Activated CD4-positive, alpha-beta T cell treated with anti-CD3 and anti-CD28 coated beads for 48 hours (primary cell): ENCODE results near the gene SMOC2.

Experiments used
- DNase-seq: peaks from one replicate; pipeline ENCODE4 v3.0.0-alpha.2; 2020

SMOC2 gene

GRCh38 chr6:168415993-168416530 lies 24.9 kb upstream of the SMOC2 start:
- DNase-seq: no peak

GRCh38 chr6:168416531-168416930 lies 24.5 kb upstream of the SMOC2 start:
- DNase-seq: no peak

- no peak for DNase-seq
Observed at GRCh38 chr6:168417191-168417590, 23.8 kb upstream of the SMOC2 start.

GRCh38 chr6:168417679-168418557 lies 23.1 kb upstream of the SMOC2 start:
- DNase-seq: no peak

- DNase-seq: no peak
Observed at GRCh38 chr6:168418711-168419121, 22.3 kb upstream of the SMOC2 start.

GRCh38 chr6:168419569-168419968 lies 21.4 kb upstream of the SMOC2 start:
- DNase-seq: no peak

GRCh38 chr6:168420084-168420483 lies 20.9 kb upstream of the SMOC2 start:
- no peak for DNase-seq

GRCh38 chr6:168420706-168421105 lies 20.3 kb upstream of the SMOC2 start:
- no peak for DNase-seq

GRCh38 chr6:168427184-168427583 lies 13.8 kb upstream of the SMOC2 start:
- DNase-seq: no peak

- no peak for DNase-seq
Observed at GRCh38 chr6:168428052-168428826, 12.7 kb upstream of the SMOC2 start.

- DNase-seq: no peak
Observed at GRCh38 chr6:168428863-168429262, 12.1 kb upstream of the SMOC2 start.

- no peak for DNase-seq
Observed at GRCh38 chr6:168432196-168432595, 8.8 kb upstream of the SMOC2 start.

GRCh38 chr6:168433898-168434297 lies 7.1 kb upstream of the SMOC2 start:
- DNase-seq: no peak

GRCh38 chr6:168434505-168434904 lies 6.5 kb upstream of the SMOC2 start:
- DNase-seq: no peak

- DNase-seq: no peak
Observed at GRCh38 chr6:168437751-168438150, 3.2 kb upstream of the SMOC2 start.

GRCh38 chr6:168438783-168439520 lies 2.0 kb upstream of the SMOC2 start:
- DNase-seq: no peak

- no peak for DNase-seq
Observed at GRCh38 chr6:168439794-168440450, 1.1 kb upstream of the SMOC2 start.

GRCh38 chr6:168441434-168442391 lies 729 bp downstream of the SMOC2 start:
- no peak for DNase-seq

GRCh38 chr6:168442646-168443045 lies 1.7 kb downstream of the SMOC2 start:
- no peak for DNase-seq

- DNase-seq: no peak
Observed at GRCh38 chr6:168447282-168447681, 6.3 kb downstream of the SMOC2 start.

- no peak for DNase-seq
Observed at GRCh38 chr6:168447700-168448099, 6.7 kb downstream of the SMOC2 start.
